ENCODE data around the gene CINP. TPM values are rescaled to one million over a fixed set of nuclear protein-coding genes. Genes with fewer than 3 reads are reported as not detected.
A peak's percentile ranks its signal among the peaks of the same experiment; 100 is the strongest.
"Not testable (repeated sequence)": the region's sequence is repeated elsewhere in the genome, so short reads cannot be mapped to it uniquely, and the experiment has no call there.

Gene CINP
- total RNA-seq, 1 donor from 2014 or later: 42.5 TPM

DNA sequence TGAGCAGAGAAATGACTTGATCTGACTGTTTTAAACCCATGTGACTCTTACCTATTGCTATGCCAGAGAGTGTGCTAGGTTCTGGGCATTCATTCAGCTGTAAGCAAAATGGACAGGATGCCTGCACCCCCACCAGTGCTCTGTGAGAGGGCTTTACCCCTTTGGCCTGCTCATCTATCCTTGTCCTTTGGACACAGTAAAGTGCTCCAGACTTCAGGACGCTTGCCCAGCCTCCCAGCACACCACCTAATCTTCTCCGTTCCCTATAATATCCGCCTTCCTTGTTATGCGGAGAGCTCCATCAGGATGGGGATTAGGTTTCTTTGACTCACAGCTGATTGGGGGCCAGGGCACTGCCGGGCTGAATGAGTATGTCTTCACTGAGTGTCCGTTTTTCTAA is 47.6 kb downstream of the CINP start:
- no peak for DNase-seq (ENCODE audit: low spot score)
- Mint-ChIP-seq H3K27me3 (ENCODE audit: insufficient read depth) (peaks cover 3% of the 10 kb centered on the region), H3K4me1 (ENCODE audit: low read depth) (peaks cover 46% of the 10 kb centered on the region), H3K9me3 (no peaks in the 10 kb centered on the region), H3K27ac (no peak overlapping the region), H3K4me3 (peak overlapping the region; percentile 90), H3K36me3 (ENCODE audit: low read depth) (no peaks in the 10 kb centered on the region)
- intact Hi-C loops (cut with micrococcal nuclease): loop anchor here (2.0 to 10.0 kb wide), 5 partner anchors 176 to 608 kb away; partner anchors contain the start of genes PPP2R5C, RCOR1 and WDR20

DNA sequence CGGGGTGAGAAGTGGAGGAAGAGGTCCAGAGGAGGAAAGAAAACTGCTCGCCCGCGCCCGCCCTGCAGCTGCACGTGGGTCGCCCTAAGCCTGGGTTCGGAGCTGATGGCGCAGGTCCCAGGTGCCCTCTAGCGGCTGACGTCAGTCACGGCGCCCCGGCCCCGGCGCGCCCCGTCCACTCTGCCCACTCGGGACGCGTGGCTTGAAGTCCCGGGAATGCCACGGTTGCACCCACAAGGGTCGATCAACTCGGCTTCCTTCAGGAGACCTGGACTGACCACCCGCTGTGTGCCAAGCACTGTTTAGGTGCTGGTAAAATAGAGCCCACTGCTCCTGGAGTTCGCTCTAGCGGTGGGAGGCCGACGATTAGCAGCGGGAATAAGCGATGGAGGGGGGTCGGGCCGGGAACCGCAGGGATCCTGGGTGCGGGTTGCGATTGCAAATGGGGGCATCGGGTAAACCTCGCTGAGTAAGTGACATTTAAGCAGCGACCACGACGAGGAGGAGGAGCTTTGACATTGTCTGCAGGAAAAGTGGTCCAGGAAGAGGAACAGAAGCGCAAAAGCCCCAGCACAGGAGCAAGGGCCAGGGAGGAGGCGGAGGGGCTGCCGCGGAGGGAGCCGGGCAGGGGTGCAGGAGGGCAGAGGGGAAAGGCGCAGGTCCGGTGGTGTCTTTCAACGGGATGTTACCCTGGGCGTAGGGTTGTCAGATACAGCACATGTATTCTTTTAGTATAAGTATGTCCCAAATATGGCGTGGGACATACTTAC is 48.3 kb downstream of the CINP start:
- peak overlapping the region; percentile 84 for H3K27ac Mint-ChIP-seq
- peaks cover 46% of the 10 kb centered on the region for H3K4me1 Mint-ChIP-seq (ENCODE audit: low read depth)
- no peaks in the 10 kb centered on the region for H3K9me3 Mint-ChIP-seq
- intact Hi-C loops (cut with micrococcal nuclease): loop anchor here (1.0 to 10.0 kb wide), 12 partner anchors 9 to 607 kb away; partner anchors contain the start of genes HSP90AA1, MOK, PPP2R5C and RCOR1
- peaks cover 3% of the 10 kb centered on the region for H3K27me3 Mint-ChIP-seq (ENCODE audit: insufficient read depth)
- no peaks in the 10 kb centered on the region for H3K36me3 Mint-ChIP-seq (ENCODE audit: low read depth)
- DNase-seq (ENCODE audit: low spot score): peak; percentile 75
- peak overlapping the region; percentile 90 for H3K4me3 Mint-ChIP-seq

DNA sequence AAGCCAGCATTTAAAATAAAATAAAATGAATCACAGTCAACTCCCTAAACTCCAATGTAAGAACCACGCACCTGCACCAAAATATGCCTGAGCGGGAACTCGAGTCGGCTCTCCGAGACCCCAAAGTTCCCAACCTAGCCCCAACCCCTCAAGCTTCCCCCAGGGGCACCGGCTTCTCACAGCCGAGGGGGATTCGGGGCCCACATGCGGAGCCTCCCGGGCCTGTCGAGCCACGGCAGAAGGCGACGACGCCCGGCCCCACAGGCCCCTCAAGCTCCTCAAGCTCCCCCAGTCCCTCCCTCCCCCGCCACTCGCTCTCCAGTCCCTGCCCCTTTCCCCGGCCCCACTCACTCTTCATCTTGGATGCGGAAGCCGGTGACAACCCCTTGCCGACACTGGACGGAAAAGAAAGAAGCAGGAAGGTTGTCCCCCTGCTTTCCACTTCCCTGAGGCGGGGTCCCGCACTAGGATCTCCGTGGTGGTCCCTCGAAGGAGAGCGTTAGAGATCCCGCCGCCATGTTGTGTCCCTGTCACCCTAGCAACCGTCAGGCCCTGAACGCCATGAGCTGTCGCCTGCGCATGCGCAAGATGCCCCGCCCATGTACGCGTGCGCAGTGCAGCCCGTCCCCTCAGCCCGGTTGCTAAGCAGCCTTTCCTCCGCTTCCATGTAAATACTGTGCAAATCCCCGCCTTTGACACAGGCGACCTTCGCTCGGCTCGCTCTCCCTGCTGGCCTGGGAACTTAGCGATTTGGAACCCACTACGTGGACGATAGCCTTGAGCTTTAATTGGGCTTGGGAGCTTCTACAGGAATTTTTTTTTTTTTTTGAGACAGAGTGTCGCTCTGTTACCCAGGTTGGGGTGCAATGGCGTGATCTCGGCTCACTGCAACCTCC is 57.8 kb downstream of the CINP start, which contains the start of gene MOK:
MOK (minus strand) TSS at position 554 of the 896 bp plus-strand sequence; CDS start at position 358, 196 bp downstream.
- intact Hi-C loops (cut with micrococcal nuclease): loop anchor here (1.0 to 2.0 kb wide), 6 partner anchors 9 to 357 kb away; partner anchors contain the start of genes DYNC1H1, WDR20 and ZNF839
- Mint-ChIP-seq H3K36me3 (ENCODE audit: low read depth) (no peaks in the 10 kb centered on the region), H3K27ac (peak within 1 kb of the TSS; percentile 87), H3K4me1 (ENCODE audit: low read depth) (peaks cover 12% of the 10 kb centered on the region), H3K9me3 (no peaks in the 10 kb centered on the region), H3K4me3 (peak within 1 kb of the TSS; percentile 96), H3K27me3 (ENCODE audit: insufficient read depth) (peaks cover 10% of the 10 kb centered on the region)
- DNase-seq (ENCODE audit: low spot score): peak; percentile 98

DNA sequence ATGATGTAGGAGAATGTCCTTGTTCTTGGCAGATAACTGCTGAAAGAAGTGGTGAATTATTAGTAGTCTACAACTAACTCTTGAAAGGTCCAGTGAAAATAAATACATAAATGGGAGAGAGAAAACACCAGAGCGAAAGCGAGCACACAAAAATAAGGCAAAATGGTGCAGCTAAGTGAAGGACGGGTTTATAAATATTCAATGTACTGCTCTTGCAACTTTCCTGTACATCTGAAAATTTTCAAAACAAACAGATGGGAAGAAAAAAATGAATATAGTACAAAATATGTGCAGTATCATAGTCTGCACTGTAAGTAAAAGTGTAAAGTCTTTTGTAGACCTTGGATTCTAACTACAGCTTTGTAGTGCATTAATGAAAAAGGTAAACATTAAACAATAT is 59.0 kb downstream of the CINP start:
- Mint-ChIP-seq H3K36me3 (ENCODE audit: low read depth) (no peaks in the 10 kb centered on the region), H3K4me1 (ENCODE audit: low read depth) (peaks cover 12% of the 10 kb centered on the region), H3K9me3 (no peaks in the 10 kb centered on the region), H3K4me3 (peak overlapping the region; percentile 74), H3K27me3 (ENCODE audit: insufficient read depth) (peaks cover 10% of the 10 kb centered on the region), H3K27ac (peak overlapping the region; percentile 51)
- intact Hi-C loops (cut with micrococcal nuclease): loop anchor here (1.0 to 2.0 kb wide), 2 partner anchors 15 to 339 kb away; partner anchors contain the start of genes DYNC1H1 and ZNF839
- DNase-seq (ENCODE audit: low spot score): no peak

DNA sequence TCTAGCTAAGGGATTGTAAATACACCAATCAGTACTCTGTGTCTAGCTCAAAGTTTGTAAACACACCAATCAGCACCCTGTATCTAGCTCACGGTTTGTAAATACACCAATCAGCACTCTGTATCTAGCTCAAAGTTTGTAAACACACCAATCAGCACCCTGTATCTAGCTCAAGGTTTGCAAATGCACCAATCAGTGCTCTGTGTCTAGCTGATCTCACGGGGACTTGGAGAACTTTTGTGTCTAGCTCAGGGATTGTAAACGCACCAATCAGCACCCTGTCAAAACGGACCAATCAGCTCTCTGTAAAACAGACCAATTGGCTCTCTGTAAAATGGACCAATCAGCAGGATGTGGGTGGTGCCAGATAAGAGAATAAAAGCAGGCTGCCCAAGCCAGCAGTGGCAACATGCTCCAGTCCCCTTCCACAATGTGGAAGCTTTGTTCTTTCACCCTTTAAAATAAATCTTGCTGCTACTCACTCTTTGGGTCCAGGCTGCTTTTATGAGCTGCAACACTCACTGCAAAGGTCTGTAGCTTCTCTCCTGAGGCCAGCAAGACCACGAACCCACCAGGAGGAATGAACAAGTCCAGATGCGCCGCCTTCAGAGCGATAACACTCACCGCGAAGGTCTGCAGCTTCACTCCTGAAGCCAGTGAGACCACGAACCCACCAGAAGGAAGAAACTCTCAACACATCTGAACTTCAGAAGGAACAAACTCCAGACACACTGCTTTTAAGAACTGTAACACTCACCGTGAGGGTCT is 64.2 kb downstream of the CINP start:
- DNase-seq (ENCODE audit: low spot score); H3K27ac Mint-ChIP-seq; H3K4me1 Mint-ChIP-seq (ENCODE audit: low read depth); H3K36me3 Mint-ChIP-seq (ENCODE audit: low read depth); H3K4me3 Mint-ChIP-seq; H3K27me3 Mint-ChIP-seq (ENCODE audit: insufficient read depth); H3K9me3 Mint-ChIP-seq; intact Hi-C loops (cut with micrococcal nuclease): not testable (repeated sequence)

Other genes with a start within 250 kb of the CINP start
- 33.9 and 34.2 TPM in 2 replicates for gene WDR20, start 223.0 kb downstream of the CINP start, total RNA-seq
- 6.0 and 7.0 TPM in 2 replicates for gene MOK, start 57.7 kb downstream of the CINP start, total RNA-seq
- 17.7 and 19.5 TPM in 2 replicates for gene ZNF839, start 43.1 kb downstream of the CINP start, total RNA-seq
- gene TECPR2, start 51 bp upstream of the CINP start, total RNA-seq: 9.5 and 10.1 TPM in 2 replicates
- 13.4 TPM in 2 replicates for gene ANKRD9, start 146.9 kb upstream of the CINP start, total RNA-seq
- gene RCOR1, start 229.8 kb upstream of the CINP start, total RNA-seq: 23.9 and 25.2 TPM in 2 replicates

Measured in activated T-helper 1 cell treated with anti-CD3 and anti-CD28 coated beads, Interleukin-12 subunit alpha, Interleukin-12 subunit beta, Interleukin-2, Interleukin-4 antibody, amounts not matched to agents 30 ng/mL and 10 ng/mL and 1 ng/mL, durations not matched to agents 14 hours and 24 hours and 36 hours (primary cell).